Measurements from ENCODE around the gene UBL7.
A peak's percentile ranks its signal among the peaks of the same experiment; 100 is the strongest.

The UBL7 gene

DNA sequence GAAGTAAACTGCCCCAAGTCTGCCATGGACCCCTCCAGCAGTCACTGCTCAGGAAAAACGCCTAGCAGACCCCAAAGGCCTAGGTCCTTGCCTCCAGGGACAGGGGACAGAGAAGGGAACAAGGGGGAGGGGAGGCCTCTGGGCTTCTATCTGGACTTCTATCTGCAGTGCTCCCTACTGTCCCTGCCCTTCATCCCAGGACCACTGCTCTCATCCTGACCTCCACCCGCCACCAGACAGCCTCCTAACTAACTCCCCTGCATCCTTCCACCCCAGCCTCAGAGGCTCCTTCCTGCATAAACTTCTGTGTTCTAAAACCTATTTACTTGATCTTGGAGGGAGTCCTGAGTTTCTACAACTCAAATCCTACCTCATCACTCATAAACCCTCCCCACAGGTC, 52.6 kb downstream of the UBL7 start:
- DNase-seq (ENCODE audit: low read depth in 2 of 2) = no peak

DNA sequence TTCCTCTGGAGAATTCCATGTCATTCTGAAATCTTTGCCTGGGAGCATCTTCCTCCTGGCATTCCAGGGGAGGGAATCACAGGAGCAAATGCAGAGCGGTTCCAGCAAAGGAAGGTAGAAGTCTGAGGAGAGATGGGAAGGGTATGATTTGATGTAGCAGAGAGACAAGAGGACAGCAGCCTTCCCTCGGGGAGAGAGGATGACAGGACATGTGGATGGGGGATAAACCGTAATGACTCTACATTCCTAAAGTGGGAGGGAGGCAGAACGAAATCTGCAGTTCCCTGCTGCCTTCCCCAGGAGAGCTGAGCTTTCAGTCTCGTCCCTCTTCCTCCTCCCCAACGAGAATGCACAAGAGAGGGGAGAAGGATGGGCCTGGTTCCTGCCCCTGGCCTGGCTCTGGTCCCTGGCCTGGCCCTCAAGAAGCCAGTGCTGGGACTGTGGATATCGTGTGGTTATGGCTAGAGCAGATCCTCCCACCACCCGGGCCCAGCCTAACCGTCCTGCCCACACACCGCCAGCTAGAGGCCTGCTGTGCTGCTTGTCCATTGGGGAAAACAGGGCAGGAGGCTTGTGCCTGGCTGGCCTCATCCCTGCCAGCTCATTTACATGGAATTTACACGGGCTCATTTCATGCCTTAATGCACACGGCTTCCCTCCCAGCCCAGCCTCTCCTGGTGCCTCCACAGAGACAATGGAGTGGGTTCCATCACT, 53.8 kb downstream of the UBL7 start:
- DNase-seq (ENCODE audit: low read depth in 2 of 2) = no peak

DNA sequence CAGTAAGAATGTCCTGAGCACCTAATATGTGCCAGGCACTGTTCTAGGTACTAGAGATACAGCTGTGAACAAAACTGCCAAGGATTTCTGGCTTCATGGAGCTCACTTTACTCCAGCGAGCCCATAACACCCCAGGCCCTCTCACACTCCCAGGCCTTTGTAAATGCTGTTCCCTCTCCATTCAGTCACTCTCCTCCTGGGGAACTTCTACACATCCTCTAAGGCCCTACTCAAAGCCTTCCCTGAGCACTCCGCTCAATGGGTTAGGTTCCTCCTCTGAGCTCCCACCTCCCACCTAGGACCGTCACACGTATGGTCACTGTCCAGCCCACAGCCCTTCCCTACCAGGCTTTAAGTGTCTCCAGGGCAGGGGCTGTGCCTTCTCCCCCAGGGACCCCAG, 54.4 kb downstream of the UBL7 start:
- DNase-seq (ENCODE audit: low read depth in 2 of 2) = no peak

DNA sequence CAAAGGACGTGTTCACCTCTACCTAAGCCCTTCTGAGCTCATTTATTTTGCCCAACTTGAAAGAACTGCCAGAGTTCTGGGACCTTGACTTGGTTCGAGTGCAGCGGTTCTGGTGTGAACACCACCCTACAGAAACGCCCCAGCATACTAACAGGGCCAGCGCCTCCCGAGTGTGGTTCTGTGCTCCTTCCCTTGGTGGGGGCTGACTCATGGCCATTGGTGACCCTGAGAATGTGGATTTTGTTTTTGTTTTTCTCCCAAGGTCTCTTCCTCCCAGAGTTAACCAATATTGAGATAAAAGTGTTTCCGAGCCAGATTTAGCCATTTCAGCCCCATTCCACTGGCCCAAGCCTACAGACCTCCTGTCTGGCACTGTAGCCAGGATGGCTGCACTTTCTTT, 55.1 kb downstream of the UBL7 start:
- no peak for DNase-seq (ENCODE audit: low read depth in 2 of 2)

DNA sequence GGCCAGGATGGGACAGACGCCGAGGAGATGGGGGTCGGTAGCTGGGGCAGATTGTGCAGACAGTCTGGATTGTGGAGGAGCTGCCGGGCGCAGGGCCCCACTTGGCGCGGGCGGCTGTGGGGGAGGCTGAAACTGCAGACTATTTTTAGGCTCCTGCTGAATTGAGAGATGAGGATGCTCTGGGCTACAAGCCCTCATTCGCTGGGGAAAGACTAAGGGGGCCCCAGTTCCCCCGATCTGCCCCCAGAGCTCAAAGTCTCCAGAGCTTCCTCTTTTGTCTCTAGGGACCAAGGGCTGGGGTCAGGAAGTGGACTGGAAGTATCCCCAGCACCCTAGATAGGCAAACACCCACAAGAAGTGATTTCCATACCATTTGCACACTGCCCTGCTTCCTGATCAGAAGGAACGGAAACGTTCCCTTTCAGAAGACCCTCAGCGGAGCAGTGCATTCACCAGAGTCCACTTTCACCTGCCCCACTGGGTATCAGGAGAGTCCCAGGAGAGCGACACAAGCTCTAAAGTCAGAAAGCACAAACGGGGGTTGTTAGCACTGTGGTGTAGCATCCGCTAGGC, 56.9 kb downstream of the UBL7 start:
- DNase-seq (ENCODE audit: low read depth in 2 of 2) = no peak

DNA sequence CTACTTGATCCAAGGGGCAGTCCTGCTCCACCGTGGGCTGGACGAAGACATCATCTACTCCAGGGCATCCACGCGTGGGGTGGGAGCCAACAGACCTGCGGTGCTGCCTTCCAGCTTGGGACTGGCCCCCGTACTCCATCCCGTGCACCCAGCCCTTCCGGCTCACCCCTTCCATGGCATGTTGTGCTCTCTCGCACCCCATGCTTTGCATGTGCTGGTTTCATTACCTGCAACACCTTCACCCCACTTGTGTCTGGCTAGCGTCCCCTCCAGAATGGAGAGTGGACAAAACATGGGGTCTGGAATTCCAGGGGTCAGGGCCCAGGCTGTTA, 57.4 kb downstream of the UBL7 start:
- no peak for DNase-seq (ENCODE audit: low read depth in 2 of 2)

DNA sequence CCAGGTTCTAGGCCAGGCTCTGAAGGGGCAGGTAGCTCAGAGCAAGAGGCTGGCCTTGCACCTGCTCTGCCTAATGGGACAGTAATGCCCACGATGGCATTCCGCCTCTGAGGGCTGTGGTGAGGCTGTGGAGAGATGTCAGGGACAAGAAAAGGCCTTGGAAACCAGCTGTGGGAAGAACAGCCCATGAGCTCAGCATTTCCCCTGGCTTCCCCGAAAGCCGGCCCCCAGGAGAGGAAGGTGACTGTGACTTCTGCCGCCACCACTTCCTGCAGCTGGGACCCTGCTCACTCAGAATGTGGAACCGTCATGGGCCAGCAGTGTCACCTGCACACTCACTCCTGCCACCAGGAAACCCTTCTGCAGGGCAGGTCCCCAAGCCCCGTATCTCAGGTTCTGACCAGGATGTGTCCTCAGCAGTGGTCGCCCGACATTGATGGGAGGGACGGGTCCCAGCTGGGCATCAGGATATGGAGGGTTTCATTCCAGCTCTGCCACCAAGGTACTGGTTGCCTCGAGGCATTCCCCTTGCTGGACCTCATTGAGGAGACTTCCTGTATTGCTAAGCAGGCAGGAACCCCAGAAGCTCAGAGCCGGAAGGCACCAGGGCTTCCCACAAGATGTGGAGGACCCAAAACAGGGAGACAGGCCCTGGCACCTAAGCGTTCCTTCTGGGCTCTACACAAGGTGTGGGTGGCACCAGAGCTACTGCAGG, 57.9 kb downstream of the UBL7 start:
- peak; percentile 64 to 70 for DNase-seq (ENCODE audit: low read depth in 2 of 2)

DNA sequence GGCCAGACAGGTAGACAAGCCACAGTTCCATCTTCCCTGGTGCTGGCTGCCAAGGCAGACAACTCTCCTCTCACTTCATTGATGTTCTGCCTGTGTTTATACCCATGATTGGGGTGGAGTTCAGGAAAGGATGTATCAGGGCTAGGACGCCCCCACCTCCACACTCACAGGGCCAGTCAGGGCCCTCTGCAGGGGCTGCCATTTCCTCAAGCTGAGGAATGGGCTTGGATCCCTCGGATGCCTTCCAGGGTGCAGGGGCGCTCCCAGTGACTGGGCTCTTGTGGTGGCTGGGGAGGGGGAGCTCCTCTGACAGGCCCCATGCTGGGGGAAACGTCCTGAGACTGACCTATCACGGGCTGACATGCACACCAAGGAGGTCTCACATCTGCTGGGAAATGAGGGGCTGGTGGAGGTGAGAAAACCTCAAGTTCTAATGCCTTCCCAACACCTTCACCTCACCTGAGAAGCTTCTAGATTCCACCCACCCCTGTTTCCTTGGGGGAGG, 58.6 kb downstream of the UBL7 start:
- DNase-seq (ENCODE audit: low read depth in 2 of 2) = no peak

DNA sequence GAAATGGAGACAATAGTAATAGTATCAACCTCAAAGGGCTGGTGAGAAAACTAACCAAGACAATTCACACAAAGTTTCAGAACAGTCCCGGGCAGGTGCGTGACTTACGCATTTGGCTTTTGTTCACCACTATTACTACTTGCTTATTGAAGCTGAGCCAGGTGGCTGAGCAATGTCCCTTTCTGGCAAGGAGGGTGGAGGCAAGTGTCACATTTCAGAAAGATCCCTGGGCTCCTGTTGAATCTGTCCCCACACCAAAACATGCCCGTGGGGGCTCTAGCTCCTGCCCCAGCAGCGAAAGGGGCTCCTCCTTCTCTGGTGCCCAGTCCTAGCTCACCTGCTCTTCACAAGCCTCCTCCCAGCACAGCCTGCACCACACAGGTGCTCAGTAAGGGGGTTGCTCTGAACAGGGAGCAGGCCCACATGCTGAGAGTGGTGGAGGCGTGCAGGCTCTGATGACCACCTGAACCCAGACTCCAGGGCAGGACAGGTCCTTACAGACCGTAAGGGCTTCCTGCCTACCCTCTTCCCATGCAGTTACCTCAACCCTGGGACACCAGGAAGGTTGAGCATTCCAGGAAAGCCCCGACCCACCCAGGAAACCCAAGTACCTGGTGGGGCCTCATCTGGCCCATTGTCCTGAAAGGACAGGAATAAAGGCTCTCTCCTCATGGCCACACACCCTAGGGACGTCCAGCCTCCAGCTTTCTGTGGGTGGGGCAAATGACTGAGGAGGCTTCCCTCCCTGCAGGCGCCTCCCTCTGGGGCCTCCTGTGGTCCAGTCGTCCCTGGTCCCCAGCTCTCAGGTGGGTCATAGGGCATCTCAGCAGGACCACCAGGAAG, 59.8 kb downstream of the UBL7 start:
- DNase-seq (ENCODE audit: low read depth in 2 of 2) = no peak

DNA sequence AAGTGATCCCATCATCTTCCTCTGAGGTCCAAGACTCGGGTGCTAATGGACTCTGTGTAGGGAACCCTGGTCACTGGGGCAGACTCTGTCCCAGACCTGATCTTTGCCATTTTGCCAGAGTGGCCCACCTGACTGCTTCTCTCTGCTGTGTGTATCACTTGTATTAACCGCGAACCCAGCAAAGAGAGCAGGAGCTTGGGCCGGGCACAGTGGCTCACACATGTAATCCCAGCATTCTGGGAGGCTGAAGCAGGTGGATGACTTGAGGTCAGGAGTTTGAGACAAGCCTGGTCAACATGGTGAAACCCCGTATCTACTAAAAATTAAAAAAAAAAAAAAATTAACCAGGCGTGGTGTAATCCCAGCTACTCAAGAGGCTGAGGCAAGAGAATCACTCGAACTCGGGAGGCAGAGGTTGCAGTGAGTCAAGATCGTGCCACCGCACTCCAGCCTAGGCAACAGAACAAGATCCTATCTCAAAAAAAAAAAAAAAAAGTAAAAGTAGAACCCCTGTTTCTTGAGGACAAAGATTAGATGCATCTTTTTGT, 60.6 kb downstream of the UBL7 start:
- no peak for DNase-seq (ENCODE audit: low read depth in 2 of 2)

DNA sequence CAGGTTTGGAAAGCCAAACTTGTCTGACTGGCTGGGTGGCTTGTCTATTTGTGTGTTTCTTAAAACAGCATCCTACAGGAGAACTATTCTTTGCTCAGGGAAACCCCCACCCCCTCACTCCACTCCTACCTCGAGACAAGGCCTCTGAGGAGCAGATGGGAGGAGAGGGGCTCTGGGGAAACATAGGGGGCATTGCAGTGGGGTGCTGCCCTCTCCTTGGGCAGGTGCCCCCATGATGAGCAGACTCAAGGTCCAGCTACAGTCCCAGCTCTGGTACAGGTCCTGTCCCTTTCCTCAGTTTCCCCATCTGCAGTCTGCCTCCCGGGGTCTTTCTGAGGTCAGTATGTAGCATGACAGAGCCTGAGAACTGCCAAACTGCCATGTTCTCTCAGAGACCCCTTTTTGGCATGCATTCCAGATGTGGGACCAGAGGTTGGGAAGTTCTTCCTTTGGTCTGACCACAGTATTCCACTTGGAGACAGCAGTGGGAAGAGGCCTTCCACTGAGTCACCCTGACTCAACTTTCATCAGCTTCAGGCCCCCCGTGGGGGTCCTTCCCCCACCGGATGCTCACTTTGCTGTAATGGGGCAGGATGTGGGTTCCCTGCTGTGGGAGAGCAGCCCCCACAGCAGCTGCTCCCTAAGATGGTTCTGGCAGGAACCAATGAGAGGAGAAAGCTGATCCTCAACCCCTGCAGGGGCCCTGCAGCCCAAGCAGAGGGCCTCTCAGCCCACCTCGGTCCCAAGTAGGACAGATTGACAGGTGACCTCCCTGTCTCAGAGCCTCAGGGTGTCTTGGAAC, 61.2 kb downstream of the UBL7 start:
- no peak for DNase-seq (ENCODE audit: low read depth in 2 of 2)

DNA sequence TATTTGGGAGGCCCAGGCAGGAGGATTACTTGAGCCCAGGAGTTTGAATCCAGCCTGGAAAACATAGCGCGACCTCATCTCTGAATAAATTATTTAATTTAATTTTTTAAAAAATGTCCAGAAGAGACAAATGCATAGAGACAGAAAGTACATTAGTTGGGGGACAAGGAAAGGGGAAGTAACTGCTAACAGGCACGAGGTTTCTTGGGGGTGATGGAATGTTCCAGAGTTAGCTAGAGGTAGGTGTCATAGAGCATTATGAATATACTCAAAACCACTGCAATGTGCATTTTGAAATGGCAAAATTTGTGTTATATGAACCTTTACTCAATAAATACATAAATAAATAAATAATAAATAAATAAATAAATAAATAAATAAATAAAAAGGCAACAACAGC, 61.9 kb downstream of the UBL7 start:
- DNase-seq (ENCODE audit: low read depth in 2 of 2) = no peak

DNA sequence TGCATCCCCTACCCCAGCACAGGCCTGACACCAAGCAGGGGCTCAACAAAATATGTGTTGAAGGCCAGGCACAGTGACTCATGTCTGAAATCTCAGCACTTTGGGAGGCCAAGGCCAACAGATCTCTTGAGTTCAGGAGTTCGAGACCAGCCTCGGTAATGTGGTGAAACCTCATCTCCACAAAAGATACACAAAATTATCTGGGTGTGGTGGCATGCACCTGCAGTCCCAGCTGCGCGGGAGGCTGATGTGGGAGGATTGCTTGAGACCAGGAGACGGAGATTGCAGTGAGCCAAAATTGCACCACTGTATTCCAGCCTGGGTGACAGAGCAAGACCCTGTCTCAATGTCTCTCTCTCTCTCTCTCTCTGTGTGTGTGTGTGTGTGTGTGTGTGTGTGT, 62.8 kb downstream of the UBL7 start:
- no peak for DNase-seq (ENCODE audit: low read depth in 2 of 2)

DNA sequence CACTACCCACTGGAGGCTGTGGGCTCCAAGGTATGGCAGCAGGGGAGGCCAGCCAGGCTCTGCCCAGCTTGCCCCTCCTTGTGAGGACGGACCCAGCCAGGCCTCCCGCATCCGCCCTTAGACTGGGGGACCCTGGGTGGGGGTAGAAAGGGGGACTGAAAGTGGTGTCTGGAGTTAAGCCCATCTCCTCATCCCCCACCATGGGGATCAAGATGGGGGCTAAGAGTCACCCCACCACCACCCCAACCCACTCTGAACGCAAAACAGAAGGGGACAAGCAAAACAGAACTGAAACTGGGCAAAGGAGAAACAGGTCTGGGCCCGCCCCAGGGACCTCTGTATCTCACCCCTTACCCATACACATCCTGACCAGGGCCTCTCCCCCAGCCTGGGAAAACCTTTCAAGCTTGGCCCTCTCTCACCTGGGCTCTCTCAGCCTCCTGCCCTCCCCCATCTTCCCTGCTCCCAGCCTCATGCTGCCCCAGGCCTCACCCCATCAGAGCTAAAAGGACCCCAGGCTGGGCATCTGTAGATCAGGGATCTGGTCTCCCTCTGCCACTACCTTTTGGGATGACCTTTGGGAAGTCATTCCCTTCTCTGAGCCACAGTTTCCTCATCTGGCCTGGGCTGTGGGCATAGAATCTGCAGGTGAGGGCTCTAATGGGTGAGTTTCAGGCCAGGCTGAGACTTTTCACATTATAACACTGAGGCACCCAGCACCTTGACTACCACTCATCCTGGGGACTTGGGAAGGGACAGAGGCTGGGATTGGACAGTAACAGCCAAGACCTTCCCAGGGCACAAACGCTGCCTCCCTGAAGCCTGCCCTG, 63.5 kb downstream of the UBL7 start:
- no peak for DNase-seq (ENCODE audit: low read depth in 2 of 2)

DNA sequence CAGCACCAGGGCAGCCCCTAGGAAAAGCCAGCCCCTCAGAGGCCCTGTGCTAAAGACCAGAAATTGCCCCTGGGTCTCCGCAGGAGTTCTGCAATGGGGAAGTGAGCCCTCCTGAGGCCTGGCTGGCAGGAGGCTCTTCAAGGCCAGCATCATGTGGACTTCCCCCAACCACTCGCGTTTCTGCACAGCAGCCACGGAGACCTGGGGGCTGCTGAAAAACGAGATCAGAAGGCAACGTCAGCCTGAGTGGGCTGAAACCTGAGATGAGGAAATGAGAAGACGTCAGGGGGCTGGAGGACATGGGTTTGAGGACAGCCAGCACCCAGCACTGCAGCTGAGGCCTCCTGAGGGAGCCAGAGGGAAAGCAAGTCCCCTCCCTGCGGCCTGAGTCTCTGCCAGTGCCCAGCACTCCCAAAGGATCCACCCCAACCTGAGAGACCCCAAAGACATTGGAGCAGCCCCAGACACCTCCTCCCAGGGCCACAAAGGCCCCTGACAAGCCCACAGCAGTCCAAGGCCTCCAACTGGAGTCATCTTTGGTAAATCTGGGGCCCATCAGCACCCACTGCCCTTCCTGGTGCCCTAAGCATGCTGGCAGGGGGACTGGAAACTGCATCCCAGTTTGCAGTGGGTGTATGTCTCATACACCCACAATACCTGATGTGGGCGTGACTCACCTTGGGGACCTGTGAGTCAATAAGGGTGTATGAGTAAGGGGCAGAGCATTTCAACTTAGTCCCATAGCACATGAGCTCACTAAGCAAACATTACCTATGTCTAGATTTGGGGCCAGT, 64.3 kb downstream of the UBL7 start:
- peak in 1 of 2 donors; percentile 50 for DNase-seq (ENCODE audit: low read depth in 2 of 2)

DNA sequence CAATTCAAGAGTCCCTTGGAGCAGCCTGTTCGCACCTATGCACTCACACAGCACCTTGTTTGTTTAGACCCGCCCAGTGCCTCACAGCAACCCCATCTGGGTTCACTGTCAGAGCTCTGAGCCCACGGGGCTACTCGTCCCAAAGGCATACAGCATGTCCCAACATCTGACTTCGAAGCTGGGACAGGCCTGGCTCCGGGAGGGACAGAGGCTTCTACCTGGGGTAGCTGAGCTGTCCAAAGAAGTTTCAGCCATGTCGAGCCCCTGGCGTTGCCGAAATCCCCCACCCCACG, 64.9 kb downstream of the UBL7 start:
- no peak for DNase-seq (ENCODE audit: low read depth in 2 of 2)

Data from stimulated activated CD4-positive, alpha-beta T cell treated with anti-CD3 and anti-CD28 coated beads, Interleukin-1b, Interleukin-23, amount 100 ng/mL, for 4 hours (primary cell).